CD4-positive, alpha-beta T cell treated with Interleukin-17A for 1 hour (primary cell): ENCODE data around the gene SCO1.
"Not testable (repeated sequence)": the region's sequence is repeated elsewhere in the genome, so short reads cannot be mapped to it uniquely, and the experiment has no call there.

ENCODE experiments used
- DNase-seq: peaks from one replicate; pipeline ENCODE4 v3.0.0-alpha.2; 2020

The SCO1 gene

GRCh38 chr17:10697092-10698081 is at the start of gene SCO1, which contains the start of gene ADPRM:
Gene SCO1, minus strand, starts transcription at chr17:10697533. Its CDS starts 26 bp downstream, at chr17:10697507.
Gene ADPRM, plus strand, starts transcription at chr17:10697594. Its CDS starts 7,333 bp downstream, at chr17:10704927.
- DNase-seq: peak; percentile 91

- DNase-seq: no peak
These were observed 47.9 kb upstream of the SCO1 start for GRCh38 chr17:10745231-10745630.

- peak; percentile 42 for DNase-seq
These were observed 47.2 kb upstream of the SCO1 start for GRCh38 chr17:10744501-10745000.

GRCh38 chr17:10743316-10744009 is 46.1 kb upstream of the SCO1 start:
- DNase-seq: no peak

GRCh38 chr17:10742431-10742830 is 45.1 kb upstream of the SCO1 start:
- DNase-seq: no peak

GRCh38 chr17:10741416-10742135 is 44.2 kb upstream of the SCO1 start:
- no peak for DNase-seq

GRCh38 chr17:10739386-10739785 is 42.1 kb upstream of the SCO1 start:
- no peak for DNase-seq

- DNase-seq: no peak
These were observed 41.4 kb upstream of the SCO1 start for GRCh38 chr17:10738521-10739258.

GRCh38 chr17:10737736-10738135 is 40.4 kb upstream of the SCO1 start:
- DNase-seq: no peak

- DNase-seq: peak; percentile 40
These were observed 39.9 kb upstream of the SCO1 start for GRCh38 chr17:10737168-10737622.

GRCh38 chr17:10735821-10736220 is 38.5 kb upstream of the SCO1 start:
- no peak for DNase-seq

- no peak for DNase-seq
These were observed 37.9 kb upstream of the SCO1 start for GRCh38 chr17:10735251-10735650.

- no peak for DNase-seq
These were observed 36.3 kb upstream of the SCO1 start for GRCh38 chr17:10733666-10734065.

GRCh38 chr17:10732121-10732520 is 34.8 kb upstream of the SCO1 start:
- not testable (repeated sequence) for DNase-seq

GRCh38 chr17:10731408-10731879 is 34.1 kb upstream of the SCO1 start:
- DNase-seq: no peak

- not testable (repeated sequence) for DNase-seq
These were observed 32.9 kb upstream of the SCO1 start for GRCh38 chr17:10730247-10730646.

- DNase-seq: peak; percentile 24
These were observed 32.2 kb upstream of the SCO1 start, which contains the start of gene TMEM220 for GRCh38 chr17:10729334-10730193. Gene TMEM220, minus strand, starts transcription at chr17:10730023. Its CDS starts 172 bp downstream, at chr17:10729851.

- DNase-seq: no peak
These were observed 31.1 kb upstream of the SCO1 start for GRCh38 chr17:10728331-10728892.

GRCh38 chr17:10727192-10727591 is 29.9 kb upstream of the SCO1 start:
- DNase-seq: no peak

GRCh38 chr17:10726196-10726595 is 28.9 kb upstream of the SCO1 start:
- DNase-seq: no peak
